ENCODE results near the gene OMA1. TPM values are rescaled to one million over a fixed set of nuclear protein-coding genes. Genes with fewer than 3 reads are reported as not detected.

Gene OMA1
- total and polyA plus RNA-seq, 2 of the 4 experiments (the other 2 are of a cell fraction) = 5.9 to 6.4 TPM

DNA sequence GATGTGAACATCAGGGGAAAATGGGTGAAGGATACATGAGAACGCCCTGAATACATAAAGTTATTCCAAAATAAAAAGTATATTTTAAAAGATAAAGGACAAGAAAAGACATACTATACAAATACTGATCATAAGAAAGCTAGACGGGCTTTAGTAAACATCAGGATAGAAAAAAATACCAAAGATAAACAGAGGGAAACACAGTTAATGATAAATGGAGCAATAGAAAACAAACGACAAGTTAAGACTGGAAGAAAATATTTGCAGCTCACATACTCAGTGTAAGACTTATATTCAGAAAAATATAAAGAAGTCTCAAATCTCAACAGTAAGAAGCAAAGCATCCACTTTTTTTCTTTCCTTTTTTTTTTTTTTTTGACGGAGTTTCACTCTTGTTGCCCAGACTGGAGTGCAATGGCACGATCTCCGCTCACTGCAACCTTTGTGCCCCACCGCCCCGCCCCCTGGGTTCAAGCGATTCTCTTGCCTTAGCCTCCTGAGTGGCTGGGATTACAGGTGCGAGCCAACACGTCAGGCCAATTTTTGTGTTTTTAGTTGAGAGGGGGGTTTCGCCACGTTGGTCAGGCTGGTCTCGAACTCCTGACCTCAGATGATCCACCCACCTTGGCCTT, 94.8 kb downstream of the OMA1 start:
- Histone ChIP-seq H3K9me3 (ENCODE audit: control insufficient read depth, insufficient read depth, low read length) (no peaks in the 10 kb centered on the region), H3K23ac (ENCODE audit: low read depth, low read length) (no peak overlapping the region), H2AFZ (replicated peaks; ENCODE audit: low read length, poor library complexity) (no peak overlapping the region), H2BK20ac (ENCODE audit: low read depth, low read length) (no peak overlapping the region), H3K56ac (ENCODE audit: extremely low read depth, insufficient read depth, low read length) (no peak overlapping the region), H3K4me3 (ENCODE audit: insufficient read depth, low read depth, low read length) (no peak overlapping the region), H3K4ac (ENCODE audit: low read depth, low read length) (no peak overlapping the region), H2BK5ac (ENCODE audit: low read depth, low read length, poor library complexity, severe bottlenecking) (no peak overlapping the region), H3K79me1 (ENCODE audit: low read depth in 1 of 2, low read length in 2 of 2) (no peaks in the 10 kb centered on the region), H3K27me3 (ENCODE audit: control insufficient read depth, insufficient read depth, low read length) (peaks cover 2% of the 10 kb centered on the region), H3K27ac (ENCODE audit: insufficient read depth, low read length) (no peak overlapping the region), H2AK9ac (replicated peaks; ENCODE audit: low read depth, low read length, poor library complexity) (no peak overlapping the region), H4K5ac (ENCODE audit: low read depth, low read length) (no peak overlapping the region), H4K20me1 (ENCODE audit: insufficient read depth, low read length) (no peaks in the 10 kb centered on the region), H4K91ac (ENCODE audit: insufficient read depth, low read depth, low read length) (no peak overlapping the region), H3K4me1 (ENCODE audit: control insufficient read depth, insufficient read depth, low read length) (no peaks in the 10 kb centered on the region), H3K9me1 (ENCODE audit: insufficient read depth, low read length) (no peaks in the 10 kb centered on the region), H4K8ac (ENCODE audit: low read depth in 2 of 2, low read length in 2 of 2) (no peak overlapping the region), H3K4me2 (ENCODE audit: low read depth, low read length) (no peak overlapping the region), H2BK15ac (ENCODE audit: low read depth, low read length) (no peak overlapping the region), H2AK5ac (ENCODE audit: low read depth, low read length) (no peak overlapping the region), H3K18ac (ENCODE audit: low read depth, low read length) (no peak overlapping the region), H2BK120ac (ENCODE audit: low read depth, low read length) (no peak overlapping the region), H3K14ac (replicated peaks; ENCODE audit: low read depth, low read length) (no peak overlapping the region), H3K36me3 (ENCODE audit: control insufficient read depth, insufficient read depth, low read length) (no peaks in the 10 kb centered on the region), H3K9ac (ENCODE audit: low read depth, low read length) (no peak overlapping the region)
- DNase-seq = no peak
- BruUV-seq (replicated peaks) = no TSS peak
- no peak for TF ChIP-seq POLR2A (IDR thresholded peaks at IDR 0.05; ENCODE audit: low read depth, low read length)
- TF ChIP-seq, protein P1, sequence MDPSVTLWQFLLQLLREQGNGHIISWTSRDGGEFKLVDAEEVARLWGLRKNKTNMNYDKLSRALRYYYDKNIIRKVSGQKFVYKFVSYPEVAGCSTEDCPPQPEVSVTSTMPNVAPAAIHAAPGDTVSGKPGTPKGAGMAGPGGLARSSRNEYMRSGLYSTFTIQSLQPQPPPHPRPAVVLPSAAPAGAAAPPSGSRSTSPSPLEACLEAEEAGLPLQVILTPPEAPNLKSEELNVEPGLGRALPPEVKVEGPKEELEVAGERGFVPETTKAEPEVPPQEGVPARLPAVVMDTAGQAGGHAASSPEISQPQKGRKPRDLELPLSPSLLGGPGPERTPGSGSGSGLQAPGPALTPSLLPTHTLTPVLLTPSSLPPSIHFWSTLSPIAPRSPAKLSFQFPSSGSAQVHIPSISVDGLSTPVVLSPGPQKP (IDR thresholded peaks at IDR 0.05; ENCODE audit: borderline replicate concordance, low read depth, low read length) = no peak
- no peak for TF ChIP-seq MXI1 (IDR thresholded peaks at IDR 0.05; ENCODE audit: borderline replicate concordance, low read depth, low read length)
- TF ChIP-seq FOS (IDR thresholded peaks at IDR 0.05; ENCODE audit: low read depth, low read length) = no peak
- no peak for TF ChIP-seq SMC3 (IDR thresholded peaks at IDR 0.05; ENCODE audit: low read depth, low read length)
- TF ChIP-seq, protein P2, sequence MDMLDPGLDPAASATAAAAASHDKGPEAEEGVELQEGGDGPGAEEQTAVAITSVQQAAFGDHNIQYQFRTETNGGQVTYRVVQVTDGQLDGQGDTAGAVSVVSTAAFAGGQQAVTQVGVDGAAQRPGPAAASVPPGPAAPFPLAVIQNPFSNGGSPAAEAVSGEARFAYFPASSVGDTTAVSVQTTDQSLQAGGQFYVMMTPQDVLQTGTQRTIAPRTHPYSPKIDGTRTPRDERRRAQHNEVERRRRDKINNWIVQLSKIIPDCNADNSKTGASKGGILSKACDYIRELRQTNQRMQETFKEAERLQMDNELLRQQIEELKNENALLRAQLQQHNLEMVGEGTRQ (IDR thresholded peaks at IDR 0.05; ENCODE audit: low read depth, low read length) = no peak
- TF ChIP-seq, protein P3, sequence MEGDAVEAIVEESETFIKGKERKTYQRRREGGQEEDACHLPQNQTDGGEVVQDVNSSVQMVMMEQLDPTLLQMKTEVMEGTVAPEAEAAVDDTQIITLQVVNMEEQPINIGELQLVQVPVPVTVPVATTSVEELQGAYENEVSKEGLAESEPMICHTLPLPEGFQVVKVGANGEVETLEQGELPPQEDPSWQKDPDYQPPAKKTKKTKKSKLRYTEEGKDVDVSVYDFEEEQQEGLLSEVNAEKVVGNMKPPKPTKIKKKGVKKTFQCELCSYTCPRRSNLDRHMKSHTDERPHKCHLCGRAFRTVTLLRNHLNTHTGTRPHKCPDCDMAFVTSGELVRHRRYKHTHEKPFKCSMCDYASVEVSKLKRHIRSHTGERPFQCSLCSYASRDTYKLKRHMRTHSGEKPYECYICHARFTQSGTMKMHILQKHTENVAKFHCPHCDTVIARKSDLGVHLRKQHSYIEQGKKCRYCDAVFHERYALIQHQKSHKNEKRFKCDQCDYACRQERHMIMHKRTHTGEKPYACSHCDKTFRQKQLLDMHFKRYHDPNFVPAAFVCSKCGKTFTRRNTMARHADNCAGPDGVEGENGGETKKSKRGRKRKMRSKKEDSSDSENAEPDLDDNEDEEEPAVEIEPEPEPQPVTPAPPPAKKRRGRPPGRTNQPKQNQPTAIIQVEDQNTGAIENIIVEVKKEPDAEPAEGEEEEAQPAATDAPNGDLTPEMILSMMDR (conservative IDR thresholded peaks at IDR 0.05; ENCODE audit: low read depth, low read length) = no peak
- no peak for TF ChIP-seq RFX5 (IDR thresholded peaks at IDR 0.05; ENCODE audit: low read depth, low read length)
- no peak for TF ChIP-seq MAFK (IDR thresholded peaks at IDR 0.05; ENCODE audit: low read depth, low read length)
- no peak for TF ChIP-seq BHLHE40 (IDR thresholded peaks at IDR 0.05; ENCODE audit: low read depth, low read length)
- no peak for TF ChIP-seq NFE2L2 (IDR thresholded peaks at IDR 0.05; ENCODE audit: low read depth, low read length)
- TF ChIP-seq CHD1 (IDR thresholded peaks at IDR 0.05; ENCODE audit: low read depth, low read length) = no peak
- TF ChIP-seq RAD21 (IDR thresholded peaks at IDR 0.05; ENCODE audit: low read length) = no peak
- TF ChIP-seq MAZ (IDR thresholded peaks at IDR 0.05; ENCODE audit: borderline replicate concordance, low read depth, low read length) = no peak
- TF ChIP-seq CEBPB (IDR thresholded peaks at IDR 0.05; ENCODE audit: low read depth, low read length) = no peak
- TF ChIP-seq RCOR1 (IDR thresholded peaks at IDR 0.05; ENCODE audit: insufficient replicate concordance, low read length) = no peak
- dilution Hi-C loops (cut with HindIII; ENCODE audit: low sequenced_read_pairs, unreplicated experiment) = no loop called here
- in situ Hi-C loops (cut with MboI; ENCODE audit: low sequenced_read_pairs) = no loop called here
- no CpG with 5 or more reads among the region's 14 CpGs for WGBS, 2 experiments (ENCODE audit: extremely low coverage in 2 of 2, insufficient read length in 1 of 2)
- no peak for ATAC-seq (ENCODE audit: low read depth)
- CTCF ChIA-PET = no interaction called here
- intact Hi-C loops (cut with micrococcal nuclease) = no loop called here
- POLR2A ChIA-PET (ENCODE audit: unreplicated experiment) = no interaction called here

All from IMR-90 (cell line).